A549 (cell line): ENCODE measurements around the gene PTPRN2. TPM values are rescaled to one million over a fixed set of nuclear protein-coding genes. Genes with fewer than 3 reads are reported as not detected.

Experiments used
- ATAC-seq, 2 experiments: fragments of 200-7000 bp in 1 of 2; fragments of >200 bp in 1 of 2; cut with Nextera tagmentation in 1 of 2; cut with Tn5 transposase in 1 of 2; 3 replicates each; pipeline versions ENCODE4 v1.8.0 to v1.9.1; 2018 to 2020; ENCODE audit warnings: mild to moderate bottlenecking in 1 of 2, moderate library complexity in 1 of 2
- CTCF ChIA-PET: fragments of 300-600 bp; sonication (Branson Sonifier 250); formaldehyde crosslinking; extraction: SDS; loops from one replicate; lab custom pipeline; 2021; ENCODE audit warnings: antibody characterized with exemption, inconsistent platforms; lab: Yijun Ruan, JAX
- POLR2A ChIA-PET: fragments of 350-600 bp; formaldehyde crosslinking; extraction: SDS; loops from one replicate; lab custom pipeline; 2021; ENCODE audit warnings: antibody characterized with exemption, inconsistent platforms; lab: Yijun Ruan, JAX
- DNase-seq, 2 experiments: peaks; one replicate each; pipeline versions ENCODE4 v3.0.0 to v3.0.0-alpha.2; 2011 to 2016; ENCODE audit warnings: low read depth in 1 of 2, low spot score in 1 of 2
- FAIRE-seq: peaks from 2 replicates; lab custom pipeline; 2011; peaks lifted over from hg19 to GRCh38; lab: Jason Lieb, UNC
- H3K27ac ChIP-seq, 2 experiments: fragments of >200 bp; sonication (Bioruptor Twin); formaldehyde crosslinking; 3 replicates each; pipeline ENCODE4 v1.5.1; 2016 to 2017
- H3K4me1 ChIP-seq: fragments of >200 bp; sonication (Bioruptor Twin); formaldehyde crosslinking; 3 replicates; pipeline ENCODE4 v1.6.1; 2016
- H3K4me2 ChIP-seq: fragments of >200 bp; sonication (Bioruptor Twin); formaldehyde crosslinking; 3 replicates; pipeline ENCODE4 v1.6.1; 2016
- H3K4me3 ChIP-seq: fragments of >200 bp; sonication (Bioruptor Twin); formaldehyde crosslinking; 3 replicates; pipeline ENCODE4 v1.5.1; 2016
- H3K9me3 ChIP-seq: fragments of >200 bp; sonication (Bioruptor Twin); formaldehyde crosslinking; 3 replicates; pipeline ENCODE4 v1.6.1; 2016
- CBX2 ChIP-seq: fragments of 200-600 bp; sonication (generic); IDR thresholded peaks from 2 replicates; pipeline ENCODE4 v1.6.1; 2016; ENCODE audit warnings: low read depth, mild to moderate bottlenecking, borderline replicate concordance
- CBX8 ChIP-seq: fragments of 200-600 bp; sonication (generic); IDR thresholded peaks from 2 replicates; pipeline ENCODE4 v1.6.1; 2016
- CHD2 ChIP-seq: fragments of 150-350 bp; IDR thresholded peaks from 2 replicates; pipeline ENCODE4 v1.6.1; 2014; ENCODE audit warnings: low read length; ENCODE audit not compliant: partially characterized antibody
- EHF ChIP-seq: fragments of 250-450 bp; sonication (Bioruptor Pico); IDR thresholded peaks from 2 replicates; pipeline ENCODE4 v1.5.0; 2020; ENCODE audit warnings: mild to moderate bottlenecking
- EP300 ChIP-seq, 2 experiments: fragments of >200 bp; sonication (Bioruptor Twin); formaldehyde crosslinking; IDR thresholded peaks; 2 replicates in 1 of 2; 3 replicates in 1 of 2; pipeline ENCODE4 v1.6.1; 2016 to 2017
- GATA3 ChIP-seq: IDR thresholded peaks from 2 replicates; pipeline ENCODE4 v1.6.1; 2012; ENCODE audit warnings: borderline replicate concordance
- HOXA7 ChIP-seq: fragments of 250-450 bp; sonication (Bioruptor Pico); IDR thresholded peaks from 2 replicates; pipeline ENCODE4 v1.5.0; 2020; ENCODE audit warnings: mild to moderate bottlenecking, moderate library complexity
- HOXB13 ChIP-seq: fragments of 250-450 bp; sonication (Bioruptor Pico); IDR thresholded peaks from 2 replicates; pipeline ENCODE4 v1.5.0; 2020; ENCODE audit warnings: low read depth, mild to moderate bottlenecking, moderate library complexity
- JUNB ChIP-seq: fragments of >200 bp; sonication (Bioruptor Twin); formaldehyde crosslinking; IDR thresholded peaks from 2 replicates; pipeline ENCODE4 v1.6.1; 2016
- KDM1A ChIP-seq: fragments of 200-600 bp; sonication (generic); IDR thresholded peaks from 2 replicates; pipeline ENCODE4 v1.6.1; 2016; ENCODE audit warnings: low read depth, mild to moderate bottlenecking
- MAZ ChIP-seq: fragments of 150-350 bp; IDR thresholded peaks from 2 replicates; pipeline ENCODE4 v1.6.1; 2014; ENCODE audit warnings: antibody characterized with exemption, low read depth, low read length, borderline replicate concordance
- NFE2L2 ChIP-seq: fragments of 150-350 bp; conservative IDR thresholded peaks from 2 replicates; pipeline ENCODE4 v1.6.1; 2014; ENCODE audit warnings: low read length
- NR3C1 ChIP-seq: fragments of >200 bp; sonication (Bioruptor Twin); formaldehyde crosslinking; IDR thresholded peaks from 3 replicates; pipeline ENCODE4 v1.6.1; 2017
- POLR2A ChIP-seq: IDR thresholded peaks from 2 replicates; pipeline ENCODE4 v1.6.1; 2012; ENCODE audit warnings: mild to moderate bottlenecking, low read length
- POLR2AphosphoS2 ChIP-seq: conservative IDR thresholded peaks from 2 replicates; pipeline ENCODE4 v1.6.1; 2012; ENCODE audit warnings: low read length, improper control_type of control experiment, inconsistent platforms
- RCOR1 ChIP-seq: fragments of 150-350 bp; IDR thresholded peaks from 2 replicates; pipeline ENCODE4 v1.6.1; 2014; ENCODE audit warnings: antibody characterized with exemption, low read length, low read depth
- RNF2 ChIP-seq: fragments of 200-600 bp; sonication (generic); IDR thresholded peaks from 2 replicates; pipeline ENCODE4 v1.6.1; 2016; ENCODE audit warnings: low read depth, mild to moderate bottlenecking, antibody characterized with exemption, moderate library complexity, borderline replicate concordance
- SMC3 ChIP-seq: fragments of >200 bp; sonication (Bioruptor Twin); formaldehyde crosslinking; IDR thresholded peaks from 3 replicates; pipeline ENCODE4 v1.6.1; 2018; ENCODE audit warnings: inconsistent platforms
- TFCP2L1 ChIP-seq: fragments of 250-450 bp; sonication (Bioruptor Pico); IDR thresholded peaks from 2 replicates; pipeline ENCODE4 v1.5.0; 2021; ENCODE audit warnings: mild to moderate bottlenecking
- TP53 ChIP-seq: fragments of 250-450 bp; sonication (Bioruptor Pico); IDR thresholded peaks from 2 replicates; pipeline ENCODE4 v1.5.0; 2021; ENCODE audit warnings: mild to moderate bottlenecking, moderate library complexity
- WGBS: methylation state at CpG from one replicate; pipeline ENCODE4 v1.1.6; 2017; ENCODE audit errors: missing lambda C conversion rate; 5-methylcytosine and 5-hydroxymethylcytosine counted together
- polyA plus RNA-seq, 4 experiments: library from polyadenylated mRNA; depleted of rRNA in 3 of 4; stranded (reverse); fragments of >200 nt; fragmentation: RNase III in 1 of 4; extraction: RNeasy Plus Mini Kit Qiagen cat#74134 plus additional on column Dnase treatment in 1 of 4; gene quantifications; 2 replicates in 3 of 4; 3 replicates in 1 of 4; pipeline ENCODE4 v1.2.3, GENCODE V29; 2011 to 2017
- TF ChIP-seq, protein P1 (sequence below): IDR thresholded peaks from 2 replicates; pipeline ENCODE4 v1.6.1; 2012
- TF ChIP-seq, protein P2 (sequence below): IDR thresholded peaks from 2 replicates; pipeline ENCODE4 v1.6.1; 2012
- TF ChIP-seq, protein P3 (sequence below): IDR thresholded peaks from 2 replicates; pipeline ENCODE4 v1.6.1; 2012; ENCODE audit warnings: low read depth, borderline replicate concordance
- TF ChIP-seq, protein P4 (sequence below): fragments of 250-450 bp; sonication (Bioruptor Pico); IDR thresholded peaks from 2 replicates; pipeline ENCODE4 v1.5.0; 2020; ENCODE audit warnings: low read depth, mild to moderate bottlenecking, moderate library complexity
- TF ChIP-seq, protein P5 (sequence below): fragments of 250-450 bp; sonication (Bioruptor Pico); IDR thresholded peaks from 2 replicates; pipeline ENCODE4 v1.5.0; 2021; ENCODE audit warnings: mild to moderate bottlenecking, moderate library complexity, borderline replicate concordance
- TF ChIP-seq, protein P6 (sequence below): fragments of 450-650 bp; IDR thresholded peaks from 2 replicates; pipeline ENCODE4 v1.6.1; 2014; ENCODE audit warnings: antibody characterized with exemption
- TF ChIP-seq, protein P7 (sequence below): fragments of >200 bp; sonication (Bioruptor Twin); formaldehyde crosslinking; IDR thresholded peaks from 2 replicates; pipeline ENCODE4 v1.6.1; 2016

Gene PTPRN2
- polyA plus RNA-seq, 2 of the 4 experiments (the other 2 are of a cell fraction) = 0.41 to 1.2 TPM

DNA sequence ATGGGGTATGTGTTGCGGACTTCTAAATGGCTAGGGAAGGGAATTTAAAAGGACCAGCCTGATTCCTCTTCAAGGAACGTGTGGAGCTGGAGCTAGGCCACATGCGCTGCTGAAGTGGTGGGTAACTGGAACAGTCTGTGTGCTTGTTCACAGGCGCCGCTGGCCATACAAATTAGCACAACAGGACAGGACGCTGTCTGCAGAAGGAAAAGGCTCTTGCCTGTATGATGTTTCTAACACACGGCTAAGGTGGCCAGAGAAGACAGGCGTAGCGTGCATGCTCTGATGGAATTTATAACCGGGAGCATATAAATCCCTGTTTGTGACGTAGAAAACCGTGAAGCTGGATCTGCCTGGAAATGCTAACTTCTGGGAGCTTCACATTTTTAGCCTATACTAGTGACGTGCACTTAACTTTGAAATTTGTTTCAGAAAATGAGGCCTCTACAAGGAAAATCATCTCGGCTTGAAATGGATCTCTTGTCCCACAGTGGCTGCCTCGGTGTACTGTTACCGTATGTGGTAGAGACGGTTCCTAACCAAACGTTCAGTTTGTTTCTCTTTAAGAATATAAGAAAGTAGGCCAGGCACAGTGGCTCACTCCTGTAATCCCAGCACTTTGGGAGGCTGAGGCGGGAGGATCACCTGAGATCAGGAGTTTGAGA is 569.4 kb downstream of the PTPRN2 start:
- ChIA-PET CTCF (interaction anchor here (1.3 kb wide), 1 partner anchor 19 kb away, joined by 4 read pairs; no protein-coding TSS in a partner anchor), POLR2A (no interaction called here)
- DNase-seq (no peak), FAIRE-seq (no peak), ATAC-seq (no peak)
- Histone ChIP-seq H3K4me1 (no peaks in the 10 kb centered on the region), H3K4me3 (no peak overlapping the region), H3K4me2 (no peak overlapping the region), H3K27ac (no peak overlapping the region), H3K9me3 (no peaks in the 10 kb centered on the region)
- TF ChIP-seq EP300 (IDR thresholded peaks at IDR 0.05) (no peak), NFE2L2 (no peak), POLR2AphosphoS2 (no peak), EHF (CRISPR knock-in tag) (no peak), CBX8 (no peak), CHD2 (no peak), NR3C1 (no peak), RCOR1 (no peak), HOXB13 (CRISPR knock-in tag) (no peak), MAZ (no peak), JUNB (no peak), GATA3 (no peak), POLR2A (no peak), CBX2 (no peak)
- TF ChIP-seq, protein P1, sequence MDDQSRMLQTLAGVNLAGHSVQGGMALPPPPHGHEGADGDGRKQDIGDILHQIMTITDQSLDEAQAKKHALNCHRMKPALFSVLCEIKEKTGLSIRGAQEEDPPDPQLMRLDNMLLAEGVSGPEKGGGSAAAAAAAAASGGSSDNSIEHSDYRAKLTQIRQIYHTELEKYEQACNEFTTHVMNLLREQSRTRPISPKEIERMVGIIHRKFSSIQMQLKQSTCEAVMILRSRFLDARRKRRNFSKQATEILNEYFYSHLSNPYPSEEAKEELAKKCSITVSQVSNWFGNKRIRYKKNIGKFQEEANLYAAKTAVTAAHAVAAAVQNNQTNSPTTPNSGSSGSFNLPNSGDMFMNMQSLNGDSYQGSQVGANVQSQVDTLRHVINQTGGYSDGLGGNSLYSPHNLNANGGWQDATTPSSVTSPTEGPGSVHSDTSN = no peak
- TF ChIP-seq, protein P2, sequence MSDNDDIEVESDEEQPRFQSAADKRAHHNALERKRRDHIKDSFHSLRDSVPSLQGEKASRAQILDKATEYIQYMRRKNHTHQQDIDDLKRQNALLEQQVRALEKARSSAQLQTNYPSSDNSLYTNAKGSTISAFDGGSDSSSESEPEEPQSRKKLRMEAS = no peak
- TF ChIP-seq, protein P3, sequence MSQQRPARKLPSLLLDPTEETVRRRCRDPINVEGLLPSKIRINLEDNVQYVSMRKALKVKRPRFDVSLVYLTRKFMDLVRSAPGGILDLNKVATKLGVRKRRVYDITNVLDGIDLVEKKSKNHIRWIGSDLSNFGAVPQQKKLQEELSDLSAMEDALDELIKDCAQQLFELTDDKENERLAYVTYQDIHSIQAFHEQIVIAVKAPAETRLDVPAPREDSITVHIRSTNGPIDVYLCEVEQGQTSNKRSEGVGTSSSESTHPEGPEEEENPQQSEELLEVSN = no peak
- WGBS = 67% methylated on average over 19 of the region's 19 CpGs

DNA sequence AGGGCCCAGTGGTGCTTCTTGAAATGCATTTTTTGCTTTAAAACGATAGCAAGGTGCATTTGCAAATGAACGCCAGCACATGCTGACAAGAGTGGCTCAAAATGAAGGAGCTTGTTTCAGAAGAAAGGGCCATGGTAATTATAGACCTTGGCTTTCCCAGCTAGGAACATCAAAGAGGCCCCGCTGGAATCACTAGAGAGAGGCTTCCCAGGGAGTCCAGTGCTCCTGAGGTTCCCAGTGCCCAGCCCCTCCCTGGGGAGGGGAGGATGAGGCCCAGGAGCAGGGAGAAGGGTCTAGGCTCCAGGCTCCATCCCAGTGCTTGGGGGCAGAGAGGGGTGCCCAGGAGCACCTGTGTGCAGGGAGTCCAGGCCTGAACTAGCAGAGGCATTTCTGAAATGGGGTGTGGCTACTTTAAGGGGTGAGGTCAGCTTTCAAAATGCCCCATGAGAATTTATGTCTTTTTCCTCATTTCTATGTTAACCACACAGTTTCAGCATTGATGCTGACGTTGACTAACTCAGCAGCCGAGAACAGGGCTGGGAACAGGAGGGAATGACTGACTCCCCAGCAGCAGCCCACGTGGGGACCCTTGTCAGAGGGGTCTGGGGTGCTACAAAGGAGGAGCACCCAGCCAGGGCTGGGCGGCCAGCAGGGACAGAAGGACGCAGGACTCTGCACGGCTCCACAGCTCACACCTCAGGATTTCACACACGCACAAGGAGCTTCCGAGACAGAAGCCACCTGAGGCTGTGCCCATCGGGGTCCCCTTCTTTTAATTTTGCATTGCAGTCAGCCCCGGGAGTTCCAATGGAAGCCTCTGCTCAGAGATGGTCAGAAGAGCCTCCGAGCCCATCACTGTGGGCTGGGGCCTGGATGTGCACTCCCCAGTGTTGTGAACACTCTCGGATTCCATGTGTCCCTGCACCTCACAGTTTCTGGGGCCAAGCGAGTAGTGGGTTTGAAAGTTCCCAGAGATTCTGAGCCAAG is 570.2 kb downstream of the PTPRN2 start:
- H3K4me3 ChIP-seq = no peak overlapping the region
- POLR2A ChIA-PET = no interaction called here
- DNase-seq (no peak), FAIRE-seq (no peak), ATAC-seq (no peak)
- H3K4me1 ChIP-seq = no peaks in the 10 kb centered on the region
- CTCF ChIA-PET = interaction anchor here (1.3 kb wide), 1 partner anchor 18 kb away, joined by 4 read pairs; no protein-coding TSS in a partner anchor
- H3K27ac ChIP-seq = no peak overlapping the region
- WGBS = 48% methylated on average over 16 of the region's 16 CpGs
- H3K9me3 ChIP-seq = no peaks in the 10 kb centered on the region
- H3K4me2 ChIP-seq = no peak overlapping the region
- TF ChIP-seq, protein P4, sequence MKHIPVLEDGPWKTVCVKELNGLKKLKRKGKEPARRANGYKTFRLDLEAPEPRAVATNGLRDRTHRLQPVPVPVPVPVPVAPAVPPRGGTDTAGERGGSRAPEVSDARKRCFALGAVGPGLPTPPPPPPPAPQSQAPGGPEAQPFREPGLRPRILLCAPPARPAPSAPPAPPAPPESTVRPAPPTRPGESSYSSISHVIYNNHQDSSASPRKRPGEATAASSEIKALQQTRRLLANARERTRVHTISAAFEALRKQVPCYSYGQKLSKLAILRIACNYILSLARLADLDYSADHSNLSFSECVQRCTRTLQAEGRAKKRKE = no peak
- TF ChIP-seq, protein P5, sequence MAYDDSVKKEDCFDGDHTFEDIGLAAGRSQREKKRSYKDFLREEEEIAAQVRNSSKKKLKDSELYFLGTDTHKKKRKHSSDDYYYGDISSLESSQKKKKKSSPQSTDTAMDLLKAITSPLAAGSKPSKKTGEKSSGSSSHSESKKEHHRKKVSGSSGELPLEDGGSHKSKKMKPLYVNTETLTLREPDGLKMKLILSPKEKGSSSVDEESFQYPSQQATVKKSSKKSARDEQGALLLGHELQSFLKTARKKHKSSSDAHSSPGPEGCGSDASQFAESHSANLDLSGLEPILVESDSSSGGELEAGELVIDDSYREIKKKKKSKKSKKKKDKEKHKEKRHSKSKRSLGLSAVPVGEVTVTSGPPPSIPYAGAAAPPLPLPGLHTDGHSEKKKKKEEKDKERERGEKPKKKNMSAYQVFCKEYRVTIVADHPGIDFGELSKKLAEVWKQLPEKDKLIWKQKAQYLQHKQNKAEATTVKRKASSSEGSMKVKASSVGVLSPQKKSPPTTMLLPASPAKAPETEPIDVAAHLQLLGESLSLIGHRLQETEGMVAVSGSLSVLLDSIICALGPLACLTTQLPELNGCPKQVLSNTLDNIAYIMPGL (CRISPR knock-in tag) = no peak
- TF ChIP-seq TFCP2L1 (no peak), TP53 (CRISPR knock-in tag) (no peak), SMC3 (no peak), RNF2 (no peak), KDM1A (no peak), CHD2 (no peak), EP300 (IDR thresholded peaks at IDR 0.05) (no peak), GATA3 (no peak), POLR2A (no peak), NFE2L2 (no peak), HOXA7 (no peak)
- TF ChIP-seq, protein P6, sequence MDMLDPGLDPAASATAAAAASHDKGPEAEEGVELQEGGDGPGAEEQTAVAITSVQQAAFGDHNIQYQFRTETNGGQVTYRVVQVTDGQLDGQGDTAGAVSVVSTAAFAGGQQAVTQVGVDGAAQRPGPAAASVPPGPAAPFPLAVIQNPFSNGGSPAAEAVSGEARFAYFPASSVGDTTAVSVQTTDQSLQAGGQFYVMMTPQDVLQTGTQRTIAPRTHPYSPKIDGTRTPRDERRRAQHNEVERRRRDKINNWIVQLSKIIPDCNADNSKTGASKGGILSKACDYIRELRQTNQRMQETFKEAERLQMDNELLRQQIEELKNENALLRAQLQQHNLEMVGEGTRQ = no peak
- TF ChIP-seq, protein P7, sequence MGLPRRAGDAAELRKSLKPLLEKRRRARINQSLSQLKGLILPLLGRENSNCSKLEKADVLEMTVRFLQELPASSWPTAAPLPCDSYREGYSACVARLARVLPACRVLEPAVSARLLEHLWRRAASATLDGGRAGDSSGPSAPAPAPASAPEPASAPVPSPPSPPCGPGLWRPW = no peak
- TF ChIP-seq, protein P3 = no peak
